Spleen (tissue), 7 donors: Measurements from ENCODE around the gene SMIM35.

Experiments used
- CTCF ChIP-seq, 11 experiments: fragments of 200-600 bp in 7 of 11; fragments of 450-650 bp in 4 of 11; sonication (generic) in 4 of 11; IDR thresholded peaks in 8 of 11; conservative IDR thresholded peaks in 3 of 11; 1 replicate in 7 of 11; 2 replicates in 4 of 11; pipeline versions ENCODE4 v1.4.0 to v1.8.0; 2016 to 2021; ENCODE audit warnings: antibody characterized with exemption in 11 of 11, inconsistent platforms in 4 of 11, mild to moderate bottlenecking in 1 of 11
- POLR2A ChIP-seq, 3 donors: fragments of 450-650 bp; IDR thresholded peaks; one replicate each; pipeline ENCODE4 v1.5.1; 2017; ENCODE audit warnings: antibody characterized with exemption in 3 of 3, mild to moderate bottlenecking in 1 of 3
- donor health status: DM: no; HTN: no; CAD: no; lungs with moderate emphysema.
- donor health status: DM: no; HTN: no; CAD: no.
- donor health status: DM: no; HTN: no; CAD: no.

DNA sequence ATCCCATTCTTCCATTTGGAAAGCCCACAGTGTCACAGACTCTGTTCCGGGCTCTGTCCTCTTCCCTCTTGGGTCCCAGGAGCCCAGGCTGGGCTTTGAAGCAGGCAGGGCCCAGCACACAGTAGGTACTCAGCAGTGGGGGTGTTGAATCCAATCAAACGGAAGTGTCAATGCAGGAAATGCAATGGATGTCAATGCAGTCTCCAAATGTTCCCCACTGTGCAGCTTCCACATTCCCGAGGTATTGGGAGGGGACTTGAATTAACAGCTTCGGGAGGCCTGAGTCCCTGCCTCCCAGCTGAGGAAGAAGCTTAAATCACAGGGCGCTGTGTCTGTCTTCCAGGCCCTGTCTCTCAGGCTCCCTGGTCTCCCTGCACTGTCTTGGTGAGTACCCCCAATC, 21.8 kb upstream of the SMIM35 start:
- TF ChIP-seq POLR2A (IDR thresholded peaks at IDR 0.05) (no peak), CTCF (IDR thresholded peaks at IDR 0.05 in 8 of 11, conservative IDR thresholded peaks at IDR 0.05 in 3 of 11) (no peak)
